Caco-2 (cell line): ENCODE data around the gene CENPP. TPM values are rescaled to one million over a fixed set of nuclear protein-coding genes. Genes with fewer than 3 reads are reported as not detected.

Experiments used
- BruUV-seq: library from RNA; stranded (reverse); fragments of 400-500 nt; replicated peaks from 2 replicates; lab custom pipeline; 2021; lab: Mats Ljungman, UMichigan
- CTCF ChIA-PET: fragments of 300-600 bp; sonication (Branson Sonifier 250); formaldehyde crosslinking; loops from one replicate; lab custom pipeline; 2022; ENCODE audit warnings: antibody characterized with exemption; lab: Charles Lee
- POLR2A ChIA-PET: fragments of 300-600 bp; sonication (Branson Sonifier 250); formaldehyde crosslinking; loops from one replicate; lab custom pipeline; 2022; ENCODE audit warnings: antibody characterized with exemption; lab: Charles Lee
- DNase-seq, 2 experiments: peaks; one replicate each; pipeline versions ENCODE4 v3.0.0 to v3.0.0-alpha.2; 2020 to 2022
- H3K27me3 ChIP-seq: replicated peaks from 2 replicates; pipeline ENCODE4 v1.6.0; 2011; ENCODE audit warnings: low read length; ENCODE audit not compliant: control insufficient read depth, insufficient read depth
- H3K36me3 ChIP-seq: 2 replicates; pipeline ENCODE4 v1.5.1; 2011; ENCODE audit warnings: low read length; ENCODE audit not compliant: control insufficient read depth, insufficient read depth
- H3K4me1 ChIP-seq: fragments of 250-450 bp; sonication (Bioruptor Pico); 2 replicates; pipeline ENCODE4 v1.5.1; 2020; ENCODE audit warnings: mild to moderate bottlenecking
- H3K4me3 ChIP-seq: 2 replicates; pipeline ENCODE4 v1.5.1; 2011; ENCODE audit warnings: low read depth, mild to moderate bottlenecking, control low read depth, low read length
- H3K9me3 ChIP-seq: fragments of 250-450 bp; sonication (Bioruptor Pico); 2 replicates; pipeline ENCODE4 v1.5.1; 2020; ENCODE audit warnings: mild to moderate bottlenecking, moderate library complexity
- H3K27ac Mint-ChIP-seq: one replicate; pipeline ENCODE4 v1.8.0; 2022; ENCODE audit warnings: mixed read lengths; ENCODE audit not compliant: unreplicated experiment
- H3K27me3 Mint-ChIP-seq: one replicate; pipeline ENCODE4 v1.8.0; 2022; ENCODE audit warnings: mixed read lengths; ENCODE audit not compliant: insufficient read depth, unreplicated experiment
- H3K36me3 Mint-ChIP-seq: one replicate; pipeline ENCODE4 v1.8.0; 2022; ENCODE audit warnings: mild to moderate bottlenecking, mixed read lengths; ENCODE audit not compliant: insufficient read depth, unreplicated experiment
- H3K4me1 Mint-ChIP-seq: one replicate; pipeline ENCODE4 v1.8.0; 2022; ENCODE audit warnings: low read depth, mixed read lengths; ENCODE audit not compliant: unreplicated experiment
- H3K4me3 Mint-ChIP-seq: one replicate; pipeline ENCODE4 v1.8.0; 2022; ENCODE audit warnings: mild to moderate bottlenecking, moderate library complexity, mixed read lengths; ENCODE audit not compliant: unreplicated experiment
- H3K9me3 Mint-ChIP-seq: one replicate; pipeline ENCODE4 v1.8.0; 2022; ENCODE audit warnings: mixed read lengths; ENCODE audit not compliant: unreplicated experiment
- CTCF ChIP-seq, 2 experiments: fragments of 200-600 bp in 1 of 2; IDR thresholded peaks; 1 replicate in 1 of 2; 2 replicates in 1 of 2; pipeline versions ENCODE4 v1.5.1 to v1.8.0; 2011 to 2022; ENCODE audit warnings: antibody characterized with exemption in 1 of 2, control low read depth in 1 of 2, inconsistent platforms in 1 of 2, low read depth in 1 of 2, low read length in 1 of 2, mild to moderate bottlenecking in 1 of 2, moderate library complexity in 1 of 2; ENCODE audit not compliant: insufficient read depth in 1 of 2, severe bottlenecking in 1 of 2, unreplicated experiment in 1 of 2
- intact Hi-C: fragments of 100-400 bp; cut with micrococcal nuclease; formaldehyde crosslinking; loops from one replicate; pipeline ENCODE4 v1.10.0; 2022; ENCODE audit not compliant: unreplicated experiment
- total RNA-seq: library from RNA; stranded (reverse); gene quantifications from 2 replicates; pipeline ENCODE4 v1.2.3, GENCODE V29; 2022

Gene CENPP
- total RNA-seq, 1 experiment from 2014 or later, result 7.6 TPM

- Histone ChIP-seq H3K36me3 (no peaks in the 10 kb centered on the region), H3K4me1 (0 out of 2 replicates have a peak, but pooled peaks cover 6% of the 10 kb centered on the region), H3K27me3 (no peaks in the 10 kb centered on the region), H3K4me3 (no peak overlapping the region), H3K9me3 (no peaks in the 10 kb centered on the region)
- H3K4me1 Mint-ChIP-seq, result peaks cover 6% of the 10 kb centered on the region
- no peak for DNase-seq
- no peak overlapping the region for H3K4me3 Mint-ChIP-seq
- no TSS peak for BruUV-seq
- ChIA-PET POLR2A (no interaction called here), CTCF (no interaction called here)
- H3K27me3 Mint-ChIP-seq, result no peaks in the 10 kb centered on the region
- H3K9me3 Mint-ChIP-seq, result no peaks in the 10 kb centered on the region
- H3K27ac Mint-ChIP-seq, result no peak overlapping the region
- no peaks in the 10 kb centered on the region for H3K36me3 Mint-ChIP-seq
- no peak for TF ChIP-seq CTCF (IDR thresholded peaks at IDR 0.05; ENCODE audit: insufficient read depth in 1 of 2, low read depth in 1 of 2, low read length in 1 of 2, severe bottlenecking in 1 of 2, unreplicated experiment in 1 of 2)
- intact Hi-C loops, result no loop called here
Measured at GRCh38 chr9:92664394-92665152, 338.8 kb downstream of the CENPP start.

- BruUV-seq, result no TSS peak
- no peak for TF ChIP-seq CTCF (IDR thresholded peaks at IDR 0.05; ENCODE audit: insufficient read depth in 1 of 2, low read depth in 1 of 2, low read length in 1 of 2, severe bottlenecking in 1 of 2, unreplicated experiment in 1 of 2)
Measured at GRCh38 chr9:92665836-92666235, 340.1 kb downstream of the CENPP start.

GRCh38 chr9:92666236-92666635 lies 340.5 kb downstream of the CENPP start:
- Mint-ChIP-seq H3K4me1 (peaks cover 6% of the 10 kb centered on the region), H3K4me3 (no peak overlapping the region), H3K27me3 (no peaks in the 10 kb centered on the region), H3K9me3 (no peaks in the 10 kb centered on the region), H3K36me3 (no peaks in the 10 kb centered on the region), H3K27ac (no peak overlapping the region)
- Histone ChIP-seq H3K9me3 (no peaks in the 10 kb centered on the region), H3K27me3 (no peaks in the 10 kb centered on the region), H3K36me3 (no peaks in the 10 kb centered on the region), H3K4me1 (0 out of 2 replicates have a peak, but pooled peaks cover 6% of the 10 kb centered on the region), H3K4me3 (no peak overlapping the region)
- ChIA-PET POLR2A (no interaction called here), CTCF (no interaction called here)
- DNase-seq, result no peak
- intact Hi-C loops, result no loop called here
- no TSS peak for BruUV-seq
- no peak for TF ChIP-seq CTCF (IDR thresholded peaks at IDR 0.05; ENCODE audit: insufficient read depth in 1 of 2, low read depth in 1 of 2, low read length in 1 of 2, severe bottlenecking in 1 of 2, unreplicated experiment in 1 of 2)

More at GRCh38 chr9:92665836-92666235, 340.1 kb downstream of the CENPP start:
- no peak overlapping the region for H3K4me3 Mint-ChIP-seq
- Histone ChIP-seq H3K4me3 (no peak overlapping the region), H3K9me3 (no peaks in the 10 kb centered on the region), H3K27me3 (no peaks in the 10 kb centered on the region), H3K36me3 (no peaks in the 10 kb centered on the region), H3K4me1 (0 out of 2 replicates have a peak, but pooled peaks cover 6% of the 10 kb centered on the region)
- no peak for DNase-seq
- peaks cover 6% of the 10 kb centered on the region for H3K4me1 Mint-ChIP-seq
- ChIA-PET CTCF (no interaction called here), POLR2A (no interaction called here)
- H3K27me3 Mint-ChIP-seq, result no peaks in the 10 kb centered on the region
- intact Hi-C loops, result no loop called here
- H3K36me3 Mint-ChIP-seq, result no peaks in the 10 kb centered on the region
- H3K27ac Mint-ChIP-seq, result no peak overlapping the region
- H3K9me3 Mint-ChIP-seq, result no peaks in the 10 kb centered on the region
